GM21526 (cell line): ENCODE data around the gene CADM1.

Experiments used
- ATAC-seq: cut with Tn5 transposase; IDR thresholded peaks from one replicate; pipeline ENCODE4 v1.9.1; 2021; ENCODE audit warnings: moderate library complexity; ENCODE audit not compliant: unreplicated experiment, low FRiP score

Gene CADM1

GRCh38 chr11:115169251-115169650 lies 335.0 kb downstream of the CADM1 start:
- ATAC-seq = no peak

GRCh38 chr11:115168686-115169085 lies 335.5 kb downstream of the CADM1 start:
- no peak for ATAC-seq

GRCh38 chr11:115168229-115168671 lies 336.0 kb downstream of the CADM1 start:
- no peak for ATAC-seq

- no peak for ATAC-seq
These were observed 336.8 kb downstream of the CADM1 start for GRCh38 chr11:115167456-115167855.

- ATAC-seq = no peak
These were observed 337.4 kb downstream of the CADM1 start for GRCh38 chr11:115166820-115167219.

GRCh38 chr11:115164774-115165173 lies 339.4 kb downstream of the CADM1 start:
- no peak for ATAC-seq

GRCh38 chr11:115162919-115163318 lies 341.3 kb downstream of the CADM1 start:
- no peak for ATAC-seq

- no peak for ATAC-seq
These were observed 342.3 kb downstream of the CADM1 start for GRCh38 chr11:115161876-115162275.

- no peak for ATAC-seq
These were observed 345.0 kb downstream of the CADM1 start for GRCh38 chr11:115159207-115159606.

GRCh38 chr11:115158053-115158452 lies 346.2 kb downstream of the CADM1 start:
- no peak for ATAC-seq

GRCh38 chr11:115157247-115157646 lies 347.0 kb downstream of the CADM1 start:
- no peak for ATAC-seq

- no peak for ATAC-seq
These were observed 348.2 kb downstream of the CADM1 start for GRCh38 chr11:115155978-115156377.

- ATAC-seq = no peak
These were observed 348.9 kb downstream of the CADM1 start for GRCh38 chr11:115155320-115155719.

- ATAC-seq = no peak
These were observed 349.9 kb downstream of the CADM1 start for GRCh38 chr11:115154355-115154736.

- ATAC-seq = no peak
These were observed 350.4 kb downstream of the CADM1 start for GRCh38 chr11:115153731-115154354.

- ATAC-seq = no peak
These were observed 351.1 kb downstream of the CADM1 start for GRCh38 chr11:115153135-115153534.

- no peak for ATAC-seq
These were observed 353.2 kb downstream of the CADM1 start for GRCh38 chr11:115151010-115151409.

GRCh38 chr11:115148691-115149090 lies 355.5 kb downstream of the CADM1 start:
- ATAC-seq = no peak

- no peak for ATAC-seq
These were observed 356.1 kb downstream of the CADM1 start for GRCh38 chr11:115148101-115148500.

- no peak for ATAC-seq
These were observed 356.9 kb downstream of the CADM1 start for GRCh38 chr11:115147243-115147807.

- no peak for ATAC-seq
These were observed 357.8 kb downstream of the CADM1 start for GRCh38 chr11:115146425-115146824.

- no peak for ATAC-seq
These were observed 358.9 kb downstream of the CADM1 start for GRCh38 chr11:115145324-115145723.

GRCh38 chr11:115144914-115145313 lies 359.3 kb downstream of the CADM1 start:
- no peak for ATAC-seq
